GM12874 (cell line): ENCODE measurements around the gene CCDC8.

ENCODE experiments used
- CTCF ChIP-seq: IDR thresholded peaks from 2 replicates; pipeline ENCODE4 v1.5.1; 2011; ENCODE audit warnings: low read depth, mild to moderate bottlenecking, control low read depth, low read length, moderate library complexity; ENCODE audit not compliant: insufficient read depth

The CCDC8 gene

DNA sequence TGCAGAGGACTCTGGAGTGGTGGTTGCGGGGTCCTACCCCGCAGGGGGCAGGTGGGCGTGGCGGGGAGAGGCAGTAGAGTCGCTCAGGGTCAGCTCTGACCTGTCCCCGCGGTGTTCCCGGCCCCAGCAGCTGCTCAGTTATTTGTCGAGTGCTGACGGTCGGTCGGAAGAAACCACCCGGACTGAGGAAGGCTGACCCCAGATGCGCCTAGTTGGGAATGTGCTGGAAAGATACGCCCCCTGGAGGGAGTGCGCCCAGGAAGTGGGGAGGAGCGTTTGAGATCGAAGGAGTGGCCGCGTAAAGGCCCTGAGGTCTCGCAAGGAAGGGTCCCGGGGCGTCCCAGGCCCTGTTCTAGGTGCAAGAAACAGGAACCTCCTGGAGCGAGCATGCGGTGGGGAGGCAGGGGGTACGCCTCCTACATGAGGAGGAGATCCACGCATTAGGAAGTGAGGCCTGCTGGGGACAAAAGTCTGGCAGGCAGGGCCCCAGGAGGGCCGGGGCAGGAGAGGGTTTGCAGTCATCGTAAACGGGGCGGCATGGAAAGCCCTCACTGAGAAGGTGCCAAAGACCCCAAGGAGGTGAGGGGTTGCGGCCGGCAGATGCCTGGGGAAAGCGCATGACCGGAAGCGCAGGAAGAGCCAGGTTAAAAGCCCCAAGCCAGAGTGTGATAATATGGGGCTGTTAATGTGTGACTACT lies 9.2 kb downstream of the CCDC8 start:
- no peak for TF ChIP-seq CTCF

GRCh38 chr19:46402725-46403124 lies 10.6 kb downstream of the CCDC8 start:
- no peak for TF ChIP-seq CTCF

DNA sequence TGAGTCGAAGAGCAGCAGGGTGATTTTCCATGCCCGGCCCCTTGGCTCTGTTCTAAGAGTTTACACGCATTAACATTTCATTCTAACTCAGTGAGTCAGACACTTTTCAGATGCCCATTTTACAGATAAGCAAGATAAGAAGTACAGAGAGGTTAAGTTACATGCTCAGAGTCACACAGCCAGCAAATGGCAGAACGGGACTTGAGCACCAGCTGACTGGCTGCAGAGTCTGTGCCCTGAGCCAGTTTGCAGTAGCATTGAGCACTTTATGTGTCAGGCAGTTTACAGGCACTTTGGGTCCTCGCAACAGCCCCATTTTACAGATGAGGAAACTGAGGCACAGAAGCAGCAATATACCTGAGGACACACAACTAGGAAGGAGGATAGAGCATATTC lies 19.0 kb downstream of the CCDC8 start:
- no peak for TF ChIP-seq CTCF

GRCh38 chr19:46393456-46394401 lies 19.6 kb downstream of the CCDC8 start:
- no peak for TF ChIP-seq CTCF

- TF ChIP-seq CTCF: no peak
Observed at GRCh38 chr19:46392837-46393236, 20.5 kb downstream of the CCDC8 start.

DNA sequence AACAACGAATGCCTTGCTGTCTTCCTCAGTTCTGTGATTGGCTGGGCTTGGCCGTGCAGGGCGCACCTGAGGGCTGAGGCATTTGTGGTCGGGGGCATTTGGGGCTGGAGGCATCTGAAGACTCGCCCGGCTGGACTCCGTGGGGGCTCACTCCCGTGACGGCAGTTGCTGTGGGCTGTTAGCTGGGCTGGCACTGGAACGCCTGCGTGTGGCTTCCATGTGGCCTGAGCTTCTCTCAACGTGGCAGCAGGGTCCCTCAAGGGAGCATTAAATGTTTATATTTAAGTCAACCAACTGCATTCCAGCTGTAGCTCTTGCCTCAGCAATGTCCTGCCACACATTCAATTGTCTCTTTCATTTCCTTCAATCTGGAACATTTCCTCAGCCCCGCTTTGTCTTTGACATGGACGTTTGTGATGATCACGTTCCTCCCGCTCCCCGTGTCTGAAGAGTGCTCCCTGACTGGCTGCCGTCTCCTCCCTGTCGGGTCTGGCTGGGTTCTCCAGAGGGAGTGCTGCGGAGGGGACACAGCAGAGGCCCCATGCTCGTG lies 21.0 kb downstream of the CCDC8 start:
- no peak for TF ChIP-seq CTCF

- TF ChIP-seq CTCF: no peak
Observed at GRCh38 chr19:46391296-46392251, 21.8 kb downstream of the CCDC8 start.
